H1 (cell line): Measurements from ENCODE around the gene CANX. TPM values are rescaled to one million over a fixed set of nuclear protein-coding genes. Genes with fewer than 3 reads are reported as not detected.

ENCODE experiments used
- CTCF ChIA-PET: fragments of 300-600 bp; sonication (Branson Sonifier 250); formaldehyde crosslinking; loops from one replicate; lab custom pipeline; 2021; ENCODE audit not compliant: partially characterized antibody; lab: Charles Lee
- POLR2A ChIA-PET: fragments of 300-600 bp; sonication (Branson Sonifier 250); formaldehyde crosslinking; loops from one replicate; lab custom pipeline; 2021; ENCODE audit warnings: inconsistent platforms; ENCODE audit not compliant: partially characterized antibody; lab: Charles Lee
- DNase-seq, 2 experiments: peaks; one replicate each; pipeline versions ENCODE4 v3.0.0 to v3.0.0-alpha.2; 2010 to 2022; ENCODE audit warnings: low spot score in 2 of 2, low read depth in 1 of 2, mixed read lengths in 1 of 2
- FAIRE-seq: peaks from 2 replicates; lab custom pipeline; 2011; peaks lifted over from hg19 to GRCh38; lab: Jason Lieb, UNC
- H2AFZ ChIP-seq: 2 replicates; pipeline ENCODE4 v1.8.1; 2012; ENCODE audit warnings: low read length, inconsistent platforms
- H2AK5ac ChIP-seq: 2 replicates; pipeline ENCODE4 v1.6.1; 2013; ENCODE audit warnings: low read depth, low read length
- H2BK120ac ChIP-seq: replicated peaks from 2 replicates; pipeline ENCODE3; 2013; ENCODE audit warnings: low read depth, low read length, inconsistent platforms
- H2BK12ac ChIP-seq: 2 replicates; pipeline ENCODE4 v1.6.1; 2013; ENCODE audit warnings: low read depth, low read length
- H2BK15ac ChIP-seq: 2 replicates; pipeline ENCODE4 v1.6.1; 2013; ENCODE audit warnings: low read length
- H2BK20ac ChIP-seq: 2 replicates; pipeline ENCODE4 v1.6.1; 2013; ENCODE audit warnings: low read length
- H2BK5ac ChIP-seq: 2 replicates; pipeline ENCODE4 v1.6.1; 2013; ENCODE audit warnings: low read depth, low read length
- H3K14ac ChIP-seq: 2 replicates; pipeline ENCODE4 v1.6.1; 2013; ENCODE audit warnings: inconsistent platforms; ENCODE audit not compliant: insufficient read length
- H3K18ac ChIP-seq: 2 replicates; pipeline ENCODE4 v1.6.1; 2013; ENCODE audit warnings: low read length; ENCODE audit errors: extremely low read depth
- H3K23ac ChIP-seq: 2 replicates; pipeline ENCODE4 v1.6.1; 2013; ENCODE audit warnings: inconsistent platforms; ENCODE audit not compliant: insufficient read length
- H3K23me2 ChIP-seq: 2 replicates; pipeline ENCODE4 v1.6.1; 2013; ENCODE audit warnings: low read depth, low read length
- H3K27ac ChIP-seq: 2 replicates; pipeline ENCODE4 v1.6.1; 2011; ENCODE audit warnings: low read depth, low read length, inconsistent platforms
- H3K27me3 ChIP-seq, 4 experiments: replicated peaks in 1 of 4; 1 replicate in 1 of 4; 2 replicates in 3 of 4; pipeline versions ENCODE4 v1.6.1 to v1.8.1; 2011 to 2013; ENCODE audit warnings: low read length in 3 of 4, mild to moderate bottlenecking in 3 of 4, inconsistent platforms in 2 of 4, mixed read lengths in 2 of 4, moderate library complexity in 1 of 4; ENCODE audit not compliant: control insufficient read depth in 3 of 4, insufficient read depth in 3 of 4; ENCODE audit errors: extremely low read depth in 1 of 4
- H3K36me3 ChIP-seq, 4 experiments: 2 replicates each; pipeline versions ENCODE4 v1.6.1 to v1.8.1; 2011 to 2013; ENCODE audit warnings: mild to moderate bottlenecking in 4 of 4, low read length in 3 of 4, moderate library complexity in 2 of 4, control low read depth in 1 of 4, inconsistent platforms in 1 of 4; ENCODE audit not compliant: insufficient read depth in 4 of 4, control insufficient read depth in 2 of 4
- H3K4ac ChIP-seq: replicated peaks from 2 replicates; pipeline ENCODE3; 2013; ENCODE audit warnings: low read length, low read depth, mixed read lengths, inconsistent platforms; ENCODE audit not compliant: insufficient read length
- H3K4me1 ChIP-seq, 4 experiments: replicated peaks in 1 of 4; 1 replicate in 1 of 4; 2 replicates in 3 of 4; pipeline versions ENCODE4 v1.6.1 to v1.8.1; 2011 to 2013; ENCODE audit warnings: low read length in 3 of 4, inconsistent platforms in 2 of 4, mixed read lengths in 1 of 4; ENCODE audit not compliant: insufficient read depth in 4 of 4, control insufficient read depth in 3 of 4
- H3K4me2 ChIP-seq, 2 experiments: 2 replicates each; pipeline versions ENCODE4 v1.6.1 to v1.8.1; 2011 to 2013; ENCODE audit warnings: low read depth in 2 of 2, low read length in 2 of 2, control low read depth in 1 of 2, inconsistent platforms in 1 of 2, mild to moderate bottlenecking in 1 of 2; ENCODE audit not compliant: insufficient read depth in 1 of 2
- H3K4me3 ChIP-seq, 4 experiments: fragments of 200-600, 300-600 bp in 1 of 4; sonication (generic), shearing (Covaris generic), sonication (Bioruptor Twin) in 1 of 4; 2 replicates each; pipeline versions ENCODE4 v1.5.1 to v1.8.1; 2011 to 2016; ENCODE audit warnings: low read length in 4 of 4, low read depth in 3 of 4, control low read depth in 2 of 4, inconsistent platforms in 2 of 4, mild to moderate bottlenecking in 2 of 4, mixed read lengths in 1 of 4, moderate library complexity in 1 of 4; ENCODE audit not compliant: insufficient read depth in 2 of 4; ENCODE audit errors: extremely low read depth in 1 of 4
- H3K56ac ChIP-seq: replicated peaks from 2 replicates; pipeline ENCODE3; 2013; ENCODE audit warnings: low read depth, mild to moderate bottlenecking, mixed read lengths, low read length, inconsistent platforms; ENCODE audit not compliant: insufficient read length
- H3K79me1 ChIP-seq: 2 replicates; pipeline ENCODE4 v1.6.1; 2013; ENCODE audit warnings: low read depth, low read length, control low read depth
- H3K79me2 ChIP-seq, 2 experiments: 2 replicates each; pipeline versions ENCODE4 v1.6.1 to v1.8.1; 2012 to 2013; ENCODE audit warnings: low read length in 2 of 2, mild to moderate bottlenecking in 2 of 2, inconsistent platforms in 1 of 2; ENCODE audit not compliant: insufficient read depth in 2 of 2, control insufficient read depth in 1 of 2
- H3K9ac ChIP-seq, 4 experiments: replicated peaks in 1 of 4; 1 replicate in 1 of 4; 2 replicates in 3 of 4; pipeline versions ENCODE4 v1.6.1 to v1.8.1; 2011 to 2013; ENCODE audit warnings: low read depth in 3 of 4, low read length in 3 of 4, control low read depth in 2 of 4, mild to moderate bottlenecking in 2 of 4, moderate library complexity in 2 of 4, inconsistent platforms in 1 of 4; ENCODE audit errors: extremely low read depth in 1 of 4
- H3K9me3 ChIP-seq, 2 experiments: 2 replicates each; pipeline versions ENCODE4 v1.6.1 to v1.8.1; 2012 to 2013; ENCODE audit warnings: mild to moderate bottlenecking in 2 of 2, moderate library complexity in 2 of 2, control low read depth in 1 of 2, inconsistent platforms in 1 of 2, low read depth in 1 of 2, low read length in 1 of 2, mixed read lengths in 1 of 2; ENCODE audit not compliant: insufficient read depth in 2 of 2
- H4K20me1 ChIP-seq, 2 experiments: replicated peaks in 1 of 2; 2 replicates each; pipeline versions ENCODE3 to v1.8.1; 2011 to 2013; ENCODE audit warnings: inconsistent platforms in 2 of 2, low read length in 2 of 2, mild to moderate bottlenecking in 1 of 2; ENCODE audit not compliant: insufficient read depth in 2 of 2, control insufficient read depth in 1 of 2
- H4K5ac ChIP-seq: 2 replicates; pipeline ENCODE4 v1.6.1; 2013; ENCODE audit warnings: low read length, low read depth, mixed read lengths, inconsistent platforms; ENCODE audit not compliant: insufficient read length
- H4K8ac ChIP-seq: 2 replicates; pipeline ENCODE4 v1.8.0; 2013; ENCODE audit warnings: mild to moderate bottlenecking, moderate library complexity, low read length, inconsistent platforms; ENCODE audit not compliant: insufficient read depth; ENCODE audit errors: extremely low read depth
- H4K91ac ChIP-seq: replicated peaks from 2 replicates; pipeline ENCODE3; 2013; ENCODE audit warnings: low read length, mixed read lengths, inconsistent platforms; ENCODE audit not compliant: insufficient read length
- CREB1 ChIP-seq: IDR thresholded peaks from 2 replicates; pipeline ENCODE4 v1.6.1; 2012; ENCODE audit warnings: inconsistent platforms
- EGR1 ChIP-seq: IDR thresholded peaks from 2 replicates; pipeline ENCODE4 v1.6.1; 2011; ENCODE audit warnings: low read depth, low read length, borderline replicate concordance
- HDAC2 ChIP-seq, 2 experiments: fragments of 300-600 bp in 1 of 2; sonication (generic) in 1 of 2; IDR thresholded peaks; 2 replicates each; pipeline ENCODE4 v1.6.1; 2011 to 2012; ENCODE audit warnings: low read depth in 2 of 2, low read length in 2 of 2, mild to moderate bottlenecking in 2 of 2, moderate library complexity in 2 of 2, borderline replicate concordance in 1 of 2, inconsistent platforms in 1 of 2
- HDAC6 ChIP-seq: IDR thresholded peaks from one replicate; pipeline ENCODE4 v1.7.1; 2012; ENCODE audit warnings: low read depth, mild to moderate bottlenecking, inconsistent platforms, low read length, moderate library complexity
- JUND ChIP-seq: IDR thresholded peaks from 2 replicates; pipeline ENCODE4 v1.6.1; 2011; ENCODE audit warnings: mild to moderate bottlenecking, improper control_type of control experiment, low read length
- KDM1A ChIP-seq: fragments of 200-600, 300-600 bp; sonication (generic); IDR thresholded peaks from 2 replicates; pipeline ENCODE4 v1.7.1; 2016; ENCODE audit warnings: mild to moderate bottlenecking, low read length, borderline replicate concordance
- KDM5A ChIP-seq: fragments of 200-600 bp; IDR thresholded peaks from 2 replicates; pipeline ENCODE4 v1.7.1; 2012; ENCODE audit warnings: mild to moderate bottlenecking, low read length, inconsistent platforms, mixed read lengths
- TAF7 ChIP-seq: optimal IDR thresholded peaks from 2 replicates; pipeline ENCODE3; 2011; ENCODE audit warnings: low read depth, mild to moderate bottlenecking, inconsistent platforms, low read length, moderate library complexity, borderline replicate concordance
- TBP ChIP-seq: IDR thresholded peaks from 2 replicates; pipeline ENCODE4 v1.6.1; 2011; ENCODE audit warnings: low read depth, low read length, improper control_type of control experiment
- YY1 ChIP-seq: IDR thresholded peaks from 2 replicates; pipeline ENCODE4 v1.6.1; 2011; ENCODE audit warnings: low read depth, mild to moderate bottlenecking, low read length
- ZNF274 ChIP-seq: IDR thresholded peaks from 2 replicates; pipeline ENCODE4 v1.7.0; 2012; ENCODE audit warnings: low read length, borderline replicate concordance; ENCODE audit errors: extremely low read depth
- WGBS, 2 experiments: shearing (Covaris generic) in 1 of 2; methylation state at CpG; one replicate each; pipeline versions ENCODE4 v1.1.6 to v1.1.7; 2013 to 2015; ENCODE audit warnings: low lambda C conversion rate in 2 of 2, mixed read lengths in 2 of 2, inconsistent platforms in 1 of 2, low coverage in 1 of 2, missing lambda C conversion rate in 1 of 2; ENCODE audit not compliant: insufficient replicate concordance in 2 of 2, insufficient coverage in 1 of 2, insufficient read length in 1 of 2; ENCODE audit errors: extremely low coverage in 1 of 2, missing lambda C conversion rate in 1 of 2; 5-methylcytosine and 5-hydroxymethylcytosine counted together
- polyA plus RNA-seq, 7 experiments: library from polyadenylated mRNA; depleted of rRNA in 3 of 7; stranded (reverse) in 5 of 7; unstranded in 2 of 7; fragments of >200 nt in 5 of 7; fragments of 200-250 nt in 2 of 7; gene quantifications; 1 replicate in 5 of 7; 2 replicates in 1 of 7; 4 replicates in 1 of 7; pipeline versions ENCODE4 v1.2.1 to v1.2.3, GENCODE V29; 2011 to 2013; ENCODE audit warnings: missing spikeins in 2 of 7, mixed read lengths in 2 of 7
- total RNA-seq: library from RNA; stranded (reverse); fragmentation: NEBNext Ultra II Directional; extraction: Animal tissue kit (Norgen Biotek cat#: 25700); gene quantifications from 2 replicates; pipeline ENCODE4 v1.2.1, GENCODE V29; 2021

Gene CANX
- total and polyA plus RNA-seq, 2 of the 8 experiments (the other 6 are each of a cell fraction or from before 2014, with no cell fraction given): 136 to 691 TPM

GRCh38 chr5:179668391-179668790, 30.4 kb upstream of the CANX start:
- WGBS, 2 experiments: 49% methylated on average over 7 of the region's 7 CpGs; no CpG with 5 or more reads in 1 of the 2 experiments
- Histone ChIP-seq H3K36me3 (no peaks in the 10 kb centered on the region; a peak in 1 of 8 replicates), H3K9ac (no peak overlapping the region), H3K23ac (no peak overlapping the region), H3K27me3 (no peaks in the 10 kb centered on the region), H2BK5ac (no peak overlapping the region), H4K91ac (no peak overlapping the region), H3K4ac (no peak overlapping the region), H4K5ac (no peak overlapping the region), H2AFZ (no peak overlapping the region), H2BK120ac (no peak overlapping the region), H3K4me1 (no peaks in the 10 kb centered on the region), H3K79me1 (no peaks in the 10 kb centered on the region), H2BK20ac (no peak overlapping the region), H3K23me2 (no peaks in the 10 kb centered on the region), H2AK5ac (no peak overlapping the region), H4K8ac (no peak overlapping the region), H2BK15ac (no peak overlapping the region), H3K4me3 (no peak overlapping the region), H3K56ac (no peak overlapping the region), H3K18ac (no peak overlapping the region), H3K79me2 (no peaks in the 10 kb centered on the region), H2BK12ac (no peak overlapping the region), H3K14ac (no peak overlapping the region), H3K27ac (no peak overlapping the region), H3K4me2 (no peak overlapping the region), H4K20me1 (peaks cover 0 to 1% of the 10 kb centered on the region in 2 experiments), H3K9me3 (no peaks in the 10 kb centered on the region)
- ChIA-PET CTCF (interaction anchor here (0.7 to 8.0 kb wide), 30 partner anchors 9 to 432 kb away, joined by 3 to 67 read pairs (median 4); partner anchors contain the start of genes CBY3 and HNRNPH1), POLR2A (interaction anchor here (0.7 to 14.1 kb wide), 5 partner anchors 10 to 64 kb away, joined by 3 to 351 read pairs (median 4); partner anchors contain the start of gene HNRNPH1)
- peak; percentile 54 to 85 for DNase-seq
- FAIRE-seq: peak; percentile 90
- TF ChIP-seq CREB1 (0 out of 2 replicates have a peak, but pooled peaks have one; percentile 36), KDM1A (peak; percentile 35; the same call in 1 of the 2 replicates), HDAC2 (IDR thresholded peaks at IDR 0.05; ENCODE audit: borderline replicate concordance in 1 of 2, low read depth in 2 of 2, low read length in 2 of 2) (no peak), YY1 (peak; percentile 17; the same call in 1 of the 2 replicates), ZNF274 (no peak), HDAC6 (no peak), EGR1 (0 out of 2 replicates have a peak, but pooled peaks have one; percentile 17), JUND (peak; percentile 60; the same call in 1 of the 2 replicates), TBP (no peak), TAF7 (no peak), KDM5A (no peak)
